Endothelial cell (in vitro differentiated cells): ENCODE data around the gene MEA1. TPM values are rescaled to one million over a fixed set of nuclear protein-coding genes. Genes with fewer than 3 reads are reported as not detected.

Experiments used
- DNase-seq: peaks from one replicate; pipeline ENCODE4 v3.0.0; 2021; ENCODE audit warnings: low spot score
- H3K27ac Mint-ChIP-seq: one replicate; pipeline ENCODE4 v1.8.0; 2021; ENCODE audit warnings: mixed read lengths, inconsistent platforms; ENCODE audit not compliant: unreplicated experiment
- H3K27me3 Mint-ChIP-seq: one replicate; pipeline ENCODE4 v1.8.0; 2021; ENCODE audit warnings: mild to moderate bottlenecking, moderate library complexity, mixed read lengths, inconsistent platforms; ENCODE audit not compliant: unreplicated experiment
- H3K36me3 Mint-ChIP-seq: one replicate; pipeline ENCODE4 v1.8.0; 2021; ENCODE audit warnings: mild to moderate bottlenecking, low read depth, mixed read lengths, inconsistent platforms; ENCODE audit not compliant: unreplicated experiment
- H3K4me1 Mint-ChIP-seq: one replicate; pipeline ENCODE4 v1.8.0; 2021; ENCODE audit warnings: mild to moderate bottlenecking, mixed read lengths, inconsistent platforms; ENCODE audit not compliant: unreplicated experiment
- H3K4me3 Mint-ChIP-seq: one replicate; pipeline ENCODE4 v1.8.0; 2021; ENCODE audit warnings: mild to moderate bottlenecking, mixed read lengths, inconsistent platforms; ENCODE audit not compliant: unreplicated experiment
- H3K9me3 Mint-ChIP-seq: one replicate; pipeline ENCODE4 v1.8.0; 2021; ENCODE audit warnings: mixed read lengths, inconsistent platforms; ENCODE audit not compliant: unreplicated experiment
- total RNA-seq: library from RNA; stranded (reverse); fragmentation: NEBNext Ultra II Directional; extraction: Animal tissue kit (Norgen Biotek cat#: 25700); gene quantifications from one replicate; pipeline ENCODE4 v1.2.1, GENCODE V29; 2021; ENCODE audit not compliant: unreplicated experiment
- TF ChIP-seq, protein P1 (sequence below): fragments of 200-600 bp; sonication (generic); IDR thresholded peaks from one replicate; pipeline ENCODE4 v1.5.0; 2021; ENCODE audit warnings: antibody characterized with exemption; ENCODE audit not compliant: unreplicated experiment

The MEA1 gene
- total RNA-seq, 1 donor from 2014 or later, result 61.0 TPM

DNA sequence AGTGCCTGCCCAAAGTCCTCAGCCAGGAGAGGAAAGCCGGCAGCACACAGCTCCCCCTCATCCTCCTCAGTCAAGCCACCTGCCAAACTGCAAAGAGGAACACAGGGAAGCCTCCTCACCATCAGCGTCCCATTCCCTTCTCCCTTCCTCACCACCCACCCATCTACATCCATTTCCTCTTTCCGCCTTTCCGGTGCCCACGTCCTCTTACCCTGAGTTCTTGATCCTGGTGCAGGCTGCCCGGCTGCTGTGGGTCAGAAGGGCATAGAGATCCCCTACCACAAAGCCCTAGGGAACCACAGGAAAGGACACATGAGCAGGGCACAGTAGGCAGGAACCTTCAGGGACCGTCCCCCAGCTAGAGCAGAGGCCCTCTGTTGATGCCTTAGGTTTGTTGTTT lies 47.2 kb downstream of the MEA1 start:
- no peak for DNase-seq
- Mint-ChIP-seq H3K27me3 (peaks cover 10% of the 10 kb centered on the region), H3K9me3 (no peaks in the 10 kb centered on the region), H3K27ac (no peak overlapping the region), H3K4me1 (peaks cover 1% of the 10 kb centered on the region), H3K4me3 (no peak overlapping the region), H3K36me3 (peaks cover 19% of the 10 kb centered on the region)
- TF ChIP-seq, protein P1, sequence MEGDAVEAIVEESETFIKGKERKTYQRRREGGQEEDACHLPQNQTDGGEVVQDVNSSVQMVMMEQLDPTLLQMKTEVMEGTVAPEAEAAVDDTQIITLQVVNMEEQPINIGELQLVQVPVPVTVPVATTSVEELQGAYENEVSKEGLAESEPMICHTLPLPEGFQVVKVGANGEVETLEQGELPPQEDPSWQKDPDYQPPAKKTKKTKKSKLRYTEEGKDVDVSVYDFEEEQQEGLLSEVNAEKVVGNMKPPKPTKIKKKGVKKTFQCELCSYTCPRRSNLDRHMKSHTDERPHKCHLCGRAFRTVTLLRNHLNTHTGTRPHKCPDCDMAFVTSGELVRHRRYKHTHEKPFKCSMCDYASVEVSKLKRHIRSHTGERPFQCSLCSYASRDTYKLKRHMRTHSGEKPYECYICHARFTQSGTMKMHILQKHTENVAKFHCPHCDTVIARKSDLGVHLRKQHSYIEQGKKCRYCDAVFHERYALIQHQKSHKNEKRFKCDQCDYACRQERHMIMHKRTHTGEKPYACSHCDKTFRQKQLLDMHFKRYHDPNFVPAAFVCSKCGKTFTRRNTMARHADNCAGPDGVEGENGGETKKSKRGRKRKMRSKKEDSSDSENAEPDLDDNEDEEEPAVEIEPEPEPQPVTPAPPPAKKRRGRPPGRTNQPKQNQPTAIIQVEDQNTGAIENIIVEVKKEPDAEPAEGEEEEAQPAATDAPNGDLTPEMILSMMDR, result no peak

DNA sequence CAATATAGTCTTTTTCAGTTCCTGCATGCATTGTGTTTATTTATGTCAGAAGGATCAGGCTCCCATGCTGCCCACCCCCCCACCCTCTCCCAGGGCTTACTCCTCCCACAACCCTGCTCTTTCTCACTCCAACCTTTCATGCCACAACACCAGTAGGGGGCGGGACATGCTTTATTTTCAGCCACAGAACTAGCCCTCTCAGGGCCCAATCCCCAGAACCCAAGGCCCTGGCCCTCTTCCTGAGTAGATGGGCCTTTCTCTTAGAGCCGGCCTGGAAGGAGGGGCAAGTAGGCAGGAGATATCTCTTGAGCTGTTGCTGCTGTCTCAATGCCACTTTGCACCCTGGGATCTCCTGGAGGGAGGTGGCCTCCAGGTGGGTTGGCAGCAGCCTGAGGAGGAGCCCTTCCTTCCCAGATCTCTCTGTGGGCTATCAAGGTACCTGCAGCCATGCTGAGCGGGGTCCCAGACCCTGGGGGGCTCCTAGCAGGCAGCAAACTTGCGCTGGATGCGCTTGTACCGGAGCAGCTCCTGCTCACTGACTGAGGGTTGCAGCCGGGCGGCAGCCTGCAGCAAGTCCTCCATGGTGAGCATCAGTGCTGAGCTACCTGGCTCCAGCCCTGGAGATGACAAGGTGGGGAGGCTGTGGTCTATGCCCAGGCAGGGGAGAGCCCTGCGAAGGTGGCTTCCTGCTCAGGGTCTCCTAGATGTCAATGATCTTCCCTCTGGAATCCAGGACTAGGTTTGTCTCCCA lies 49.7 kb downstream of the MEA1 start:
- Mint-ChIP-seq H3K27me3 (peaks cover 10% of the 10 kb centered on the region), H3K9me3 (no peaks in the 10 kb centered on the region), H3K36me3 (peaks cover 19% of the 10 kb centered on the region), H3K27ac (no peak overlapping the region), H3K4me1 (peaks cover 5% of the 10 kb centered on the region), H3K4me3 (no peak overlapping the region)
- peak; percentile 62 for DNase-seq
- TF ChIP-seq, protein P1, result peak; percentile 39

DNA sequence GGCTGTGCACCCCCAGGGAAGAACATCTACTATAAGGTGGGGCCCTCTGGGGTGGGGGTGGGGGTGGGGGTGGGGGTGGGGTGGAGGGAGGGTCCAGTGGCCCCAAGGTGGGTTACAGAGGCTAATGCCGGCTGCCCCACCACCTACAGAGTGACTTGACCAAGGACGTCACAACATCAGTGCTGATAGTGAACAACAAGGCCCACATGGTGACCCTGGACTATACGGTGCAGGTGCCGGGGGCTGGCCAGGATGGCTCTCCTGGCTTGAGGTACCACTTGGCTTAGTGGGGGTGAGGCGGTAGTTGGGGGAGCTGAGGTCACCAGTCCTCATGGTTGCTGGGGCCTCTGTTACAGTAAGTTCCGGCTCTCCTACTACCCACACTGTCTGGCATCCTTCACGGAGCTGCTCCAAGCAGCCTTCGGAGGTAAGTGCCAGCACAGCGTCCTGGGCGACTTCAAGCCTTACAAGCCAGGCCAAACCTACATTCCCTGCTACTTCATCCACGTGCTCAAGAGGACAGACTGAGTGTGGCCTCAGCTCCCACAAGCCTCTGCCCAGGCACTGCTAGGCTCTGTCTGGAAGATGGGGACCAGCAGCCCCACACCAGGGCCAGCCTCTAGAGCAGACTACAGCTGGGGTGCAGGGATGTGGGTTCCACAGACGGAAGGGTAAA lies 50.4 kb downstream of the MEA1 start:
- Mint-ChIP-seq H3K4me1 (peaks cover 5% of the 10 kb centered on the region), H3K36me3 (peaks cover 19% of the 10 kb centered on the region), H3K27ac (no peak overlapping the region), H3K9me3 (no peaks in the 10 kb centered on the region), H3K27me3 (peaks cover 10% of the 10 kb centered on the region), H3K4me3 (no peak overlapping the region)
- no peak for DNase-seq
- TF ChIP-seq, protein P1, result no peak

DNA sequence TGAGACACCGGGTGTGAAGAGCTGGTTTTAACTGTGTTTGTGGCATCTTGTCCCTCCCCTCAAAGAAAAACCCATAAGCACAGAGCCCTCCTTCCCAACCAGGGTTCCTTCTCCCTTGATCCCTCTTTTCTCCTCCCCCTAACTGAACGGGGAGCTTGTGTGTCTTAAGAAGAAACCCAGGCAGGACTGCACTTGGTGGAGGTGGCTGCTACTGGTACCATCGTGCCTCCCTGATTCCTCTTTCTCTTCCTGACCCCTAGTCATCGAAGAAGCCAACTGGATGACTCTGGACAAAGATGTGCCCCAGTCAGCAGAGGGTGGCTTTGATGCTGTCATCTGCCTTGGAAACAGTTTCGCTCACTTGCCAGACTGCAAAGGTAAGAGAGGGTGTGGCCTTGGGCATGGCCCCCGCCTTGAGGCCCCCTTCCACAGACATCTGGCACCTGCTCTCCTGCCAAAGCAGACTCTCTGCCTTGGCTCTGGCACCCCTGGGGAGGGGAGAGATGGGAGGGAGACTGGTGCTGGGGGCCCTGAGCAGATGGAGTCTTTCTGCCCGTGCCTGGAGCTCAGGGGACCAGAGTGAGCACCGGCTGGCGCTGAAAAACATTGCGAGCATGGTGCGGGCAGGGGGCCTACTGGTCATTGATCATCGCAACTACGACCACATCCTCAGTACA lies 51.1 kb downstream of the MEA1 start:
- Mint-ChIP-seq H3K4me1 (peaks cover 5% of the 10 kb centered on the region), H3K36me3 (peaks cover 19% of the 10 kb centered on the region), H3K4me3 (peak overlapping the region; percentile 83), H3K9me3 (no peaks in the 10 kb centered on the region), H3K27me3 (peaks cover 10% of the 10 kb centered on the region), H3K27ac (no peak overlapping the region)
- TF ChIP-seq, protein P1, result no peak
- DNase-seq, result no peak
